T-cell (primary cell): ENCODE results near the gene MRPS5. TPM values are rescaled to one million over a fixed set of nuclear protein-coding genes. Genes with fewer than 3 reads are reported as not detected.
"Not testable (repeated sequence)": the region's sequence is repeated elsewhere in the genome, so short reads cannot be mapped to it uniquely, and the experiment has no call there.

Experiments
- ATAC-seq, 4 experiments: fragments of 200-7000 bp in 3 of 4; fragments of 150-1000 bp in 1 of 4; cut with Tn5 transposase; replicated peaks in 1 of 4; 1 replicate in 3 of 4; 2 replicates in 1 of 4; pipeline ENCODE4 v1.10.0; 2021; ENCODE audit warnings: moderate library complexity in 3 of 4, mild to moderate bottlenecking in 2 of 4, moderate number of reproducible peaks in 1 of 4
- CTCF ChIA-PET, 2 donors: fragments of 300-600 bp; sonication (Branson Sonifier 250); formaldehyde crosslinking; loops; one replicate each; lab custom pipeline; 2022; ENCODE audit warnings: antibody characterized with exemption in 2 of 2; lab: Charles Lee
- POLR2A ChIA-PET, 2 donors: fragments of 300-600 bp; sonication (Branson Sonifier 250); formaldehyde crosslinking; loops; one replicate each; lab custom pipeline; 2022; ENCODE audit warnings: antibody characterized with exemption in 2 of 2; lab: Charles Lee
- DNase-seq, 35 experiments: peaks; one replicate each; pipeline versions ENCODE4 v3.0.0 to v3.0.0-alpha.2; 2013 to 2023
- H3K27ac ChIP-seq: one replicate; pipeline ENCODE4 v1.5.1; 2013; ENCODE audit warnings: low read length
- H3K27me3 ChIP-seq, 2 experiments: replicated peaks in 1 of 2; 1 replicate in 1 of 2; 2 replicates in 1 of 2; pipeline versions ENCODE4 v1.6.1 to v1.7.0; 2013; ENCODE audit warnings: low read length in 1 of 2, mixed read lengths in 1 of 2; ENCODE audit not compliant: control insufficient read depth in 2 of 2, insufficient read depth in 2 of 2; ENCODE audit errors: extremely low read depth in 1 of 2
- H3K36me3 ChIP-seq, 2 donors: 1 replicate in 1 of 2; 2 replicates in 1 of 2; pipeline versions ENCODE4 v1.6.1 to v1.7.0; 2013; ENCODE audit warnings: low read length in 1 of 2; ENCODE audit not compliant: control insufficient read depth in 2 of 2, insufficient read depth in 1 of 2; ENCODE audit errors: extremely low read depth in 1 of 2
- H3K4me1 ChIP-seq, 2 experiments: 1 replicate in 1 of 2; 2 replicates in 1 of 2; pipeline versions ENCODE4 v1.6.1 to v1.7.0; 2013; ENCODE audit warnings: low read length in 2 of 2, mixed read lengths in 1 of 2; ENCODE audit not compliant: insufficient read depth in 2 of 2, control insufficient read depth in 1 of 2; ENCODE audit errors: extremely low read depth in 1 of 2
- H3K4me3 ChIP-seq, 2 donors: 1 replicate in 1 of 2; 2 replicates in 1 of 2; pipeline versions ENCODE4 v1.5.1 to v1.7.0; 2013; ENCODE audit warnings: mild to moderate bottlenecking in 2 of 2, low read length in 1 of 2, moderate library complexity in 1 of 2; ENCODE audit not compliant: control insufficient read depth in 1 of 2; ENCODE audit errors: extremely low read depth in 1 of 2
- H3K9me3 ChIP-seq: 2 replicates; pipeline ENCODE4 v1.7.0; 2013
- H3K27ac Mint-ChIP-seq, 2 donors: one replicate each; pipeline ENCODE4 v1.8.0; 2020 to 2021; ENCODE audit warnings: mild to moderate bottlenecking in 2 of 2, mixed read lengths in 2 of 2
- H3K27me3 Mint-ChIP-seq, 2 donors: one replicate each; pipeline ENCODE4 v1.8.0; 2021 to 2022; ENCODE audit warnings: mixed read lengths in 2 of 2
- H3K36me3 Mint-ChIP-seq: one replicate; pipeline ENCODE4 v1.8.0; 2021; ENCODE audit warnings: mixed read lengths
- H3K4me1 Mint-ChIP-seq, 3 donors: one replicate each; pipeline ENCODE4 v1.8.0; 2020 to 2022; ENCODE audit warnings: mixed read lengths in 3 of 3, mild to moderate bottlenecking in 1 of 3
- H3K4me3 Mint-ChIP-seq, 3 donors: one replicate each; pipeline ENCODE4 v1.8.0; 2020 to 2022; ENCODE audit warnings: mild to moderate bottlenecking in 3 of 3, mixed read lengths in 3 of 3, moderate library complexity in 3 of 3
- H3K9me3 Mint-ChIP-seq, 3 donors: one replicate each; pipeline ENCODE4 v1.8.0; 2020 to 2022; ENCODE audit warnings: mixed read lengths in 3 of 3
- WGBS: methylation state at CpG from one replicate; pipeline ENCODE4 v1.1.5; 2013; ENCODE audit warnings: missing lambda C conversion rate; ENCODE audit not compliant: insufficient coverage; 5-methylcytosine and 5-hydroxymethylcytosine counted together
- total RNA-seq, 35 experiments: library from RNA in 6 of 35; stranded (reverse) in 6 of 35; fragments of 120-200 nt in 1 of 35; gene quantifications; one replicate each; pipeline versions ENCODE4 v1.2.1 to v1.2.4 and lab custom pipeline; 2013 to 2026

MRPS5 gene
- total RNA-seq, 5 donors from 2014 or later (not counting 1 experiment from before 2014, with no cell fraction given) = 32.3 to 58.3 (median 57.0) TPM

GRCh38 chr2:95040426-95040825 is 81.2 kb downstream of the MRPS5 start:
- peaks cover 5 to 9% of the 10 kb centered on the region in 2 donors for H3K36me3 ChIP-seq
- no peaks in the 10 kb centered on the region for H3K9me3 ChIP-seq
- H3K27me3 ChIP-seq = peaks cover 0 to 6% of the 10 kb centered on the region in 2 experiments
- no peak overlapping the region for H3K4me3 ChIP-seq
- Mint-ChIP-seq H3K9me3 (peaks cover 0 to 20% (median 4%) of the 10 kb centered on the region in 3 donors), H3K36me3 (peaks cover 28% of the 10 kb centered on the region), H3K4me1 (peaks cover 81 to 93% (median 91%) of the 10 kb centered on the region in 3 donors), H3K4me3 (no peak overlapping the region), H3K27ac (peak overlapping the region; percentile 39 to 73), H3K27me3 (no peaks in the 10 kb centered on the region)
- 86% methylated on average over 5 of the region's 6 CpGs for WGBS
- H3K4me1 ChIP-seq = peaks cover 4 to 37% of the 10 kb centered on the region in 2 experiments
- no peak for DNase-seq
- peak in 1 of 4 experiments; percentile 23 for ATAC-seq
- H3K27ac ChIP-seq = no peak overlapping the region
- ChIA-PET POLR2A (no interaction called here), CTCF (interaction anchor here (1.0 to 1.2 kb wide), 2 partner anchors 17 to 39 kb away, joined by 3 to 4 read pairs; no protein-coding TSS in a partner anchor)

GRCh38 chr2:95039978-95040377 is 81.6 kb downstream of the MRPS5 start:
- H3K4me3 Mint-ChIP-seq = no peak overlapping the region
- peaks cover 4 to 41% of the 10 kb centered on the region in 2 experiments for H3K4me1 ChIP-seq
- ATAC-seq = peak in 3 of 4 experiments; percentile 25 to 41 (median 37)

GRCh38 chr2:95039363-95039762 is 82.2 kb downstream of the MRPS5 start:
- peaks cover 4 to 47% of the 10 kb centered on the region in 2 experiments for H3K4me1 ChIP-seq
- DNase-seq (no peak), ATAC-seq (no peak)
- no peaks in the 10 kb centered on the region for H3K9me3 ChIP-seq
- Mint-ChIP-seq H3K4me3 (no peak overlapping the region), H3K36me3 (peaks cover 28% of the 10 kb centered on the region), H3K27me3 (no peaks in the 10 kb centered on the region), H3K27ac (peak overlapping the region; percentile 73 to 77), H3K4me1 (peaks cover 85 to 95% (median 93%) of the 10 kb centered on the region in 3 donors), H3K9me3 (peaks cover 0 to 20% (median 4%) of the 10 kb centered on the region in 3 donors)
- WGBS = 60% methylated on average over 1 of the region's 1 CpG
- H3K36me3 ChIP-seq = peaks cover 2 to 5% of the 10 kb centered on the region in 2 donors
- peak overlapping the region; percentile 15 for H3K27ac ChIP-seq
- ChIA-PET POLR2A (no interaction called here), CTCF (no interaction called here)
- H3K4me3 ChIP-seq = no peak overlapping the region
- peaks cover 0 to 6% of the 10 kb centered on the region in 2 experiments for H3K27me3 ChIP-seq

More at GRCh38 chr2:95039978-95040377, 81.6 kb downstream of the MRPS5 start:
- H3K4me1 Mint-ChIP-seq = peaks cover 80 to 94% (median 91%) of the 10 kb centered on the region in 3 donors
- H3K36me3 Mint-ChIP-seq = peaks cover 28% of the 10 kb centered on the region
- Histone ChIP-seq H3K27ac (no peak overlapping the region), H3K9me3 (no peaks in the 10 kb centered on the region), H3K27me3 (peaks cover 0 to 6% of the 10 kb centered on the region in 2 experiments), H3K36me3 (peaks cover 5 to 8% of the 10 kb centered on the region in 2 donors), H3K4me3 (no peak overlapping the region)
- no peak for DNase-seq
- ChIA-PET CTCF (interaction anchor here in 1 of 2 donors (1.0 kb wide), 1 partner anchor 16 kb away, joined by 4 read pairs; no protein-coding TSS in a partner anchor), POLR2A (no interaction called here)
- peak overlapping the region; percentile 39 to 73 for H3K27ac Mint-ChIP-seq
- H3K9me3 Mint-ChIP-seq = peaks cover 0 to 20% (median 4%) of the 10 kb centered on the region in 3 donors
- WGBS = 81% methylated on average over 6 of the region's 6 CpGs
- H3K27me3 Mint-ChIP-seq = no peaks in the 10 kb centered on the region

- Mint-ChIP-seq H3K9me3 (peaks cover 0 to 20% (median 4%) of the 10 kb centered on the region in 3 donors), H3K36me3 (peaks cover 24% of the 10 kb centered on the region), H3K4me1 (peaks cover 89 to 95% (median 93%) of the 10 kb centered on the region in 3 donors), H3K27ac (peak overlapping the region; percentile 73 to 77), H3K27me3 (no peaks in the 10 kb centered on the region), H3K4me3 (peak overlapping the region in 1 of 3 donors; percentile 5)
- H3K9me3 ChIP-seq = no peaks in the 10 kb centered on the region
- ChIA-PET CTCF (no interaction called here), POLR2A (no interaction called here)
- no peak for DNase-seq
- WGBS = 92% methylated on average over 3 of the region's 4 CpGs
- H3K4me3 ChIP-seq = no peak overlapping the region
- H3K36me3 ChIP-seq = peaks cover 4 to 10% of the 10 kb centered on the region in 2 donors
- no peak for ATAC-seq
- peaks cover 6 to 53% of the 10 kb centered on the region in 2 experiments for H3K4me1 ChIP-seq
- peak overlapping the region; percentile 31 for H3K27ac ChIP-seq
- peaks cover 0 to 4% of the 10 kb centered on the region in 2 experiments for H3K27me3 ChIP-seq
These were observed 82.8 kb downstream of the MRPS5 start for GRCh38 chr2:95038635-95039298.

- H3K36me3 Mint-ChIP-seq = peaks cover 24% of the 10 kb centered on the region
- DNase-seq, H3K4me3 Mint-ChIP-seq, ATAC-seq, CTCF ChIA-PET, H3K9me3 ChIP-seq, POLR2A ChIA-PET, H3K36me3 ChIP-seq, H3K27me3 ChIP-seq, H3K27me3 Mint-ChIP-seq, H3K4me3 ChIP-seq: not testable (repeated sequence)
- Histone ChIP-seq H3K4me1 (peaks cover 4 to 53% of the 10 kb centered on the region in 2 experiments), H3K27ac (peak overlapping the region; percentile 31)
- peak overlapping the region; percentile 73 to 77 for H3K27ac Mint-ChIP-seq
- H3K9me3 Mint-ChIP-seq = peaks cover 0 to 20% (median 4%) of the 10 kb centered on the region in 3 donors
- H3K4me1 Mint-ChIP-seq = peaks cover 89 to 94% (median 90%) of the 10 kb centered on the region in 3 donors
- 85% methylated on average over 3 of the region's 3 CpGs for WGBS
These were observed 83.6 kb downstream of the MRPS5 start for GRCh38 chr2:95037841-95038585.

- Histone ChIP-seq H3K4me1 (peaks cover 4 to 53% of the 10 kb centered on the region in 2 experiments), H3K4me3 (no peak overlapping the region), H3K27ac (peak overlapping the region; percentile 51), H3K36me3 (peaks cover 7 to 10% of the 10 kb centered on the region in 2 donors), H3K9me3 (no peaks in the 10 kb centered on the region), H3K27me3 (no peaks in the 10 kb centered on the region)
- peaks cover 85 to 93% (median 88%) of the 10 kb centered on the region in 3 donors for H3K4me1 Mint-ChIP-seq
- peak overlapping the region; percentile 73 to 77 for H3K27ac Mint-ChIP-seq
- 82% methylated on average over 2 of the region's 2 CpGs for WGBS
- H3K27me3 Mint-ChIP-seq = no peaks in the 10 kb centered on the region
- no peak for DNase-seq
- ChIA-PET CTCF (no interaction called here), POLR2A (no interaction called here)
- peak overlapping the region in 1 of 3 donors; percentile 46 for H3K4me3 Mint-ChIP-seq
- H3K36me3 Mint-ChIP-seq = peaks cover 24% of the 10 kb centered on the region
- no peak for ATAC-seq
- H3K9me3 Mint-ChIP-seq = peaks cover 0 to 20% (median 4%) of the 10 kb centered on the region in 3 donors
These were observed 84.2 kb downstream of the MRPS5 start for GRCh38 chr2:95037384-95037839.
